ENCODE measurements around the gene PLEK2. TPM values are rescaled to one million over a fixed set of nuclear protein-coding genes. Genes with fewer than 3 reads are reported as not detected.

Gene PLEK2
- 10 to 100 TPM; 18.1 to 39.7 (median 24.7) TPM for total RNA-seq

- Histone ChIP-seq H3K4me1 (peaks cover 49% of the 10 kb centered on the region), H3K27ac (peak within 1 kb of the TSS; percentile 72), H3K4me3 (peak within 1 kb of the TSS; percentile 61), H3K36me3 (no peaks in the 10 kb centered on the region), H3K9me3 (no peaks in the 10 kb centered on the region), H3K27me3 (peaks cover 11% of the 10 kb centered on the region)
- TF ChIP-seq POLR2A (IDR thresholded peaks at IDR 0.05) (no peak), CTCF (IDR thresholded peaks at IDR 0.05) (no peak), POLR2AphosphoS5 (IDR thresholded peaks at IDR 0.05) (no peak), EP300 (IDR thresholded peaks at IDR 0.05) (no peak)
- WGBS = 3% methylated on average over 7 of the region's 63 CpGs
- peak in 1 of 2 donors; percentile 82 for DNase-seq (ENCODE audit: low spot score in 2 of 2)
Observed at GRCh38 chr14:67411820-67412421, at the start of gene PLEK2. Gene PLEK2 (minus strand): TSS chr14:67412165. CDS start chr14:67412059, 106 bp downstream.

GRCh38 chr14:67461341-67461985 is 49.5 kb upstream of the PLEK2 start:
- no peak for TF ChIP-seq EP300 (IDR thresholded peaks at IDR 0.05)
- no peak for TF ChIP-seq CTCF (IDR thresholded peaks at IDR 0.05)
- no peak for TF ChIP-seq POLR2AphosphoS5 (IDR thresholded peaks at IDR 0.05)
- no peak for TF ChIP-seq POLR2A (IDR thresholded peaks at IDR 0.05)
- Histone ChIP-seq H3K4me1 (no peaks in the 10 kb centered on the region), H3K27me3 (no peaks in the 10 kb centered on the region), H3K9me3 (no peaks in the 10 kb centered on the region), H3K4me3 (no peak overlapping the region), H3K36me3 (no peaks in the 10 kb centered on the region), H3K27ac (no peak overlapping the region)
- DNase-seq (ENCODE audit: low spot score in 2 of 2) = no peak
- 64% methylated on average over 3 of the region's 3 CpGs for WGBS

- H3K9me3 ChIP-seq = no peaks in the 10 kb centered on the region
- H3K4me3 ChIP-seq = no peak overlapping the region
- TF ChIP-seq POLR2AphosphoS5 (IDR thresholded peaks at IDR 0.05) (no peak), EP300 (IDR thresholded peaks at IDR 0.05) (no peak), CTCF (IDR thresholded peaks at IDR 0.05) (no peak), POLR2A (IDR thresholded peaks at IDR 0.05) (no peak)
- no peaks in the 10 kb centered on the region for H3K27me3 ChIP-seq
- no peak for DNase-seq (ENCODE audit: low spot score in 2 of 2)
- no peaks in the 10 kb centered on the region for H3K4me1 ChIP-seq
- WGBS = 91% methylated on average over 5 of the region's 5 CpGs
- H3K27ac ChIP-seq = no peak overlapping the region
- H3K36me3 ChIP-seq = no peaks in the 10 kb centered on the region
Observed at GRCh38 chr14:67459336-67459735, 47.4 kb upstream of the PLEK2 start.

GRCh38 chr14:67457782-67458181 is 45.8 kb upstream of the PLEK2 start:
- DNase-seq (ENCODE audit: low spot score in 2 of 2) = no peak
- Histone ChIP-seq H3K9me3 (no peaks in the 10 kb centered on the region), H3K36me3 (no peaks in the 10 kb centered on the region), H3K27me3 (no peaks in the 10 kb centered on the region), H3K4me3 (no peak overlapping the region), H3K4me1 (no peaks in the 10 kb centered on the region), H3K27ac (no peak overlapping the region)
- no peak for TF ChIP-seq CTCF (IDR thresholded peaks at IDR 0.05)
- TF ChIP-seq POLR2A (IDR thresholded peaks at IDR 0.05) = no peak
- TF ChIP-seq EP300 (IDR thresholded peaks at IDR 0.05) = no peak
- TF ChIP-seq POLR2AphosphoS5 (IDR thresholded peaks at IDR 0.05) = no peak
- 51% methylated on average over 3 of the region's 6 CpGs for WGBS

- TF ChIP-seq EP300 (IDR thresholded peaks at IDR 0.05) = no peak
- TF ChIP-seq POLR2AphosphoS5 (IDR thresholded peaks at IDR 0.05) = no peak
- TF ChIP-seq POLR2A (IDR thresholded peaks at IDR 0.05) = no peak
- no peak for TF ChIP-seq CTCF (IDR thresholded peaks at IDR 0.05)
- 89% methylated on average over 5 of the region's 5 CpGs for WGBS
- DNase-seq (ENCODE audit: low spot score in 2 of 2) = no peak
- Histone ChIP-seq H3K27me3 (no peaks in the 10 kb centered on the region), H3K4me1 (no peaks in the 10 kb centered on the region), H3K27ac (no peak overlapping the region), H3K9me3 (no peaks in the 10 kb centered on the region), H3K36me3 (no peaks in the 10 kb centered on the region), H3K4me3 (no peak overlapping the region)
Observed at GRCh38 chr14:67456732-67457131, 44.8 kb upstream of the PLEK2 start.

Data from suprapubic skin (tissue), 4 donors.